Ascending aorta (tissue), 2 donors: Measurements from ENCODE around the gene PDSS2. TPM values are rescaled to one million over a fixed set of nuclear protein-coding genes. Genes with fewer than 3 reads are reported as not detected.

Source experiments
- DNase-seq, 2 donors: peaks; one replicate each; pipeline ENCODE4 v3.0.0-alpha.2; 2019; ENCODE audit warnings: low spot score in 2 of 2
- H3K27ac ChIP-seq, 2 donors: fragments of 200-600 bp; sonication (generic); one replicate each; pipeline ENCODE4 v1.5.1; 2016 to 2017; ENCODE audit warnings: mild to moderate bottlenecking in 1 of 2
- H3K27me3 ChIP-seq: fragments of 200-600 bp; sonication (generic); one replicate; pipeline ENCODE4 v1.5.1; 2017
- H3K36me3 ChIP-seq, 2 donors: fragments of 200-600 bp; sonication (generic); one replicate each; pipeline ENCODE4 v1.5.1; 2016
- H3K4me1 ChIP-seq, 2 donors: fragments of 200-600 bp; sonication (generic); one replicate each; pipeline ENCODE4 v1.5.1; 2016 to 2017; ENCODE audit warnings: mild to moderate bottlenecking in 1 of 2
- H3K4me3 ChIP-seq, 2 donors: fragments of 200-600 bp; sonication (generic); one replicate each; pipeline ENCODE4 v1.5.1; 2016 to 2017; ENCODE audit warnings: mild to moderate bottlenecking in 1 of 2
- H3K9me3 ChIP-seq, 2 donors: fragments of 200-600 bp; sonication (generic); one replicate each; pipeline ENCODE4 v1.5.1; 2016
- CTCF ChIP-seq, 3 experiments: fragments of 200-600 bp in 2 of 3; fragments of 450-650 bp in 1 of 3; sonication (generic) in 2 of 3; IDR thresholded peaks; one replicate each; pipeline ENCODE4 v1.5.1; 2016 to 2019; ENCODE audit warnings: antibody characterized with exemption in 3 of 3, mild to moderate bottlenecking in 1 of 3, moderate library complexity in 1 of 3
- intact Hi-C: fragments of 100-400 bp; cut with DNase I; formaldehyde crosslinking; loops from one replicate; pipeline ENCODE4 v1.15.1; 2023
- total RNA-seq: library from RNA; depleted of rRNA; stranded (reverse); fragments of >200 nt; gene quantifications from one replicate; pipeline ENCODE4 v1.1.0, GENCODE V29; 2016

Gene PDSS2
- total RNA-seq, 1 donor from 2014 or later: 0.85 TPM

- no peak for TF ChIP-seq CTCF (IDR thresholded peaks at IDR 0.05)
- intact Hi-C loops: no loop called here
- no peak overlapping the region for H3K27ac ChIP-seq
- no peak for DNase-seq
- no peaks in the 10 kb centered on the region for H3K9me3 ChIP-seq
- no peak overlapping the region for H3K4me3 ChIP-seq
- H3K36me3 ChIP-seq: no peaks in the 10 kb centered on the region
- H3K4me1 ChIP-seq: no peaks in the 10 kb centered on the region
- no peaks in the 10 kb centered on the region for H3K27me3 ChIP-seq
Measured at GRCh38 chr6:107246972-107247615, 212.3 kb downstream of the PDSS2 start.

GRCh38 chr6:107246249-107246971 lies 213.0 kb downstream of the PDSS2 start:
- Histone ChIP-seq H3K36me3 (no peaks in the 10 kb centered on the region), H3K4me3 (no peak overlapping the region)
- intact Hi-C loops: no loop called here

GRCh38 chr6:107244742-107245480 lies 214.5 kb downstream of the PDSS2 start:
- Histone ChIP-seq H3K4me3 (no peak overlapping the region), H3K27me3 (no peaks in the 10 kb centered on the region), H3K27ac (no peak overlapping the region), H3K36me3 (no peaks in the 10 kb centered on the region), H3K4me1 (no peaks in the 10 kb centered on the region), H3K9me3 (no peaks in the 10 kb centered on the region)
- TF ChIP-seq CTCF (IDR thresholded peaks at IDR 0.05): no peak
- no peak for DNase-seq
- intact Hi-C loops: no loop called here

More at GRCh38 chr6:107246249-107246971, 213.0 kb downstream of the PDSS2 start:
- Histone ChIP-seq H3K9me3 (no peaks in the 10 kb centered on the region), H3K27ac (no peak overlapping the region), H3K27me3 (no peaks in the 10 kb centered on the region), H3K4me1 (no peaks in the 10 kb centered on the region)
- no peak for DNase-seq
- TF ChIP-seq CTCF (IDR thresholded peaks at IDR 0.05): no peak

GRCh38 chr6:107244082-107244741 lies 215.2 kb downstream of the PDSS2 start:
- Histone ChIP-seq H3K36me3 (no peaks in the 10 kb centered on the region), H3K27me3 (no peaks in the 10 kb centered on the region), H3K4me3 (no peak overlapping the region), H3K27ac (no peak overlapping the region), H3K4me1 (no peaks in the 10 kb centered on the region), H3K9me3 (no peaks in the 10 kb centered on the region)
- DNase-seq: no peak
- intact Hi-C loops: no loop called here
- no peak for TF ChIP-seq CTCF (IDR thresholded peaks at IDR 0.05)

GRCh38 chr6:107243471-107243870 lies 215.9 kb downstream of the PDSS2 start:
- no peak overlapping the region for H3K4me3 ChIP-seq
- H3K27me3 ChIP-seq: no peaks in the 10 kb centered on the region
- no peaks in the 10 kb centered on the region for H3K36me3 ChIP-seq
- no peaks in the 10 kb centered on the region for H3K4me1 ChIP-seq
- intact Hi-C loops: no loop called here
- no peaks in the 10 kb centered on the region for H3K9me3 ChIP-seq
- no peak overlapping the region for H3K27ac ChIP-seq
- DNase-seq: no peak
- TF ChIP-seq CTCF (IDR thresholded peaks at IDR 0.05): no peak
